Measurements from ENCODE around the gene NFAT5.
"Not testable (repeated sequence)": the region's sequence is repeated elsewhere in the genome, so short reads cannot be mapped to it uniquely, and the experiment has no call there.

NFAT5 gene

GRCh38 chr16:69598045-69598444, 32.3 kb downstream of the NFAT5 start:
- no peak for ATAC-seq

DNA sequence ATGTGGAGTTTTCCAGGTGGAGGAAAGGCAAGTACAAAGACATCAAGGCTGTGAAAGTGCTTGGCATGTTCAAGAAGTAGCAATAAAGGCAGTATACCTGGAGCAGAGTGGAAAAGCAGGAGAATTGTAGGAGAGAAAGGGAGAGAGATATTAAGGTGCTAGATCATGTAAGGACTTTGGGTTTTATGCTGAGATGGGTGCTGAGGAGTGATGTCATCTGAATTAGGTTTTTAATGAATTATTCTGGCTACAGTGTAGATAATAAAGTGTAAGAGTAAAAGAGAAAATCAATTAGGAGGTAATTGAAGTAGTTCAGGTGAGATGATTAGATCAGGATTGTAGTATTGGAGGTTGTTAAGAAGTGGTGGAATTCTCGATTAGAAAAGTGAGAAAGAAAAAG, 34.0 kb downstream of the NFAT5 start:
- ATAC-seq, result no peak

- no peak for ATAC-seq
Observed at GRCh38 chr16:69600202-69600601, 34.4 kb downstream of the NFAT5 start.

DNA sequence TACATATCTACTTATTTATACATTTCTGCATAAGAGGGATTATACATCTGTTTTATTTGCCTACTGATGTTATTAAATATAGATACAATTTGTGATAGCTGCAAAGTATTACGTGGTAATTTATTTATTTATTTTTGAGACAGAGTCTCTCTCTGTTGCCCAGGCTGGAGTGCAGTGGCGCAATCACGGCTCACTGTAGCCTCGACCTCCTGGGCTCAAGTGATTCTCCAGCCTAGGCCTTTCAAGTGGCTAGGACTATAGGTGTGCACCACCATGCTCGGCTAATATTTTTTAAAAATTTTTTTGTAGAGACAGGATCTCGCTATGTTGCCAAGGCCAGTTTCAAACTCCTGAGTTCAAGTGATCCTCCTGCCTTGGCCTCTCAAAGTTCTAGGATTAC, 35.5 kb downstream of the NFAT5 start:
- ATAC-seq, result no peak

- ATAC-seq, result peak; percentile 41 to 45
Observed at GRCh38 chr16:69606985-69607384, 41.2 kb downstream of the NFAT5 start.

DNA sequence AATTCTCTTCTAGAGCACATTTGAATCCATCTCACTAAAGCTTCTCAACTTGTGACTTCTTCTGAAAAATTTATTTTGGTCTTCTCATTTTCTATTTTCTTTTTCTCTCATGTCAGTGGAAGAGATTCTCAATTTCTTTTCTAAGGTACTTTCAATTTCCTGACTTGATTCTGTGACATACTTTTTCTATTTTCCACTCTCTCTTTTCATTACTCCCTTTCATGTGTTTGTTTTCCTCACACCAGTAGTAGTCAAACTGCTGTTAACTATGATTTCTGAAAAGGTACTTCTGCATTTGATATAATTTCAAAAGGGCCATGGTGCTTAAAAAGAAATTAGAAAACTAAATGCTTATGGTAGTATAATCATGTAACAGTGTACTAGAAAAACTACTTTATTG, 41.9 kb downstream of the NFAT5 start:
- ATAC-seq, result peak in 1 of 2 donors; percentile 36

DNA sequence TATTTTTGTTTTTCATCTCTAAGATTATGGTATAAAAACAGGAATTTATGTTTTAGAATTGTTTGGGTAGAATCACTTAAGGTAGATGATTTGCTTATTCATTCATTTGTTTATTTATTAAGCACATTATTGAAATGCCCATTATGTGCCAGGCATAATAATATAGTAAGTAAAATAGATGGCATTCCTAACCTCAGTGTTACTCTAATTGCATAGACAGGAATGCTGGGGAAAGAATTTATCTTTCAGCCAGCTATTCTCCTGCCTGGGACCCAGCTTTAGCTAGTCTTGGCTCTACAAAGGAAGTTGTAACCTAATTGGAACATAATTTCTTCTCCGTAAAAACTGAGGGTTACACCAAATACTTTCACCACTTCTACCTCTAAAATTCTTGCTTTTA, 44.6 kb downstream of the NFAT5 start:
- no peak for ATAC-seq

DNA sequence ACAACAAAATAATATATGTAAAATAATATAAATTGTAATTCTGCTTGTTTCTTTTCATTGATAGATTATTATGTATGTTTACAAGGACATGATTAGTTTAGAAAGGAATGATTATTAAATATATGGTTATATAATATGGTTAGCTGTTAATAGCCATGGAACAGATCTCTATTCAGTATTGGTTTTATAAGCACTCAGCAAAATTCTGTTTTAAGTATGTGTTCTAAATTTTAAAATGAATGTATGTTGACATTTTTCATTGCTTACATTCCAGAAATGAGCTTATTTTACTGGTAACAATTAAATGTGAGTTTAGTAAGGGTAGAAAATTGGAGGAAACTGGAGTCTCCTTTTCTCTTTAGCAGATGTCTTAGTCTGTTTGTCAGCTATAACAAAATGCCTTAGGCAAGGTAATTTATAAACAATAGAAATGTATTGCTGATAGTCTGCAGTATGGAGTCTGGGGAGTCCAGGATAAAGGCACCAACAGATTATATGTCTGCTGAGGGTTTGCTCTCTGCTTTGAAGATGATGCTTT, 45.4 kb downstream of the NFAT5 start:
- no peak for ATAC-seq

DNA sequence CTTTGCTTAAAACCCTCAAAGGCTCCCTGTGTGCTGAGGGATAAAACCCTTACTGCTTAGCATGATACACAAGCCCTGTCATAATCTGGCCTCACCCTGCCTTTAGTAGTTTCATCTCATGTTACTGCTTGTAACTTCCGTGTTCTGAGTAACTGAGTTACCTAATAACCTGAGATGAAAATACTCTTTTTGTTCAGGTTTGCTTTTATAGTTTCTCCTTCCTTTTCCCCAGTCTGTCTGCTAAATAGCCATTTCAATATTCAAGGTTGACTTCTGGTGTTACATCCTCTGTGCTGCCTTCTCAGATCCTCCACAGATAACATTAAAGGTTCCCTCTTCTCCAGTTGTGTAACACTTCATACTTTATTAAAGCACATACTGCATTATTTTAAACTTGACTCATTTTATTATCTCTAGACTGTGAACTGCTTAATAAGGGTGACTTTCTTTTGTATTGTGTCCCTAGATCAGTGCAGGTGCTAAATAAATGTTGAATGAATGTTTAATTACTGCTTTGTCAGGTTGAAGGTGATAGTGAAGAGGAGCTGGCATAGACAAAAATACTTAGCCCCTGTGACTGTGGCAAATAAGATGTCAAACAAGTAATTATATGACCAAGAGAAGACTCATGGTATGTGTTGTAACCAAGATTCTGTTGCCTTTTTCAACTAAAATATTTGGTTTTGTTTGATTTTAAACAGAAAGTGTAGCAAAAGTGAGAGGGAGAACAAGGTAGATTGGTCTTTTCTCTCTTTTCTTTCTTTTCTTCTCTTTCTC, 47.8 kb downstream of the NFAT5 start:
- peak; percentile 71 to 77 for ATAC-seq

DNA sequence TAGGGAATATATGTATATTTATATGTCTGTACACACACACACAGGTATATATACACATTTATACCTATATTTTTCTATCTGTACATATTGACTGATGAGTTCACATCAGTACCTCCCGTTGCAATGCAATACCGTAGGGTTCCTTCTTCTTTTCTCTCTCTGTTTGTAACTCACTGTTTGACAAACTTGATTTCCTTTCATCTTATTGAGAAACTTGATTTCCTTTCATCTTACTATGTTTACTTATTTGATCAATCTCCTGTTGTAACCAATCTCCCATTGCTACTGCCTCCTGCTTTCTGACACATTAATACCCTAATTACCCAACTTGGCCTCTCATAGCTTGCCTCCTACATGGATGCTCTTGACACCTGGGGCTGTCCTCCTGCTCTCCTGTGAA, 49.8 kb downstream of the NFAT5 start:
- ATAC-seq, result no peak

GRCh38 chr16:69616082-69616481, 50.3 kb downstream of the NFAT5 start:
- ATAC-seq, result no peak

GRCh38 chr16:69618307-69618706, 52.5 kb downstream of the NFAT5 start:
- no peak for ATAC-seq

GRCh38 chr16:69618721-69619120, 53.0 kb downstream of the NFAT5 start:
- ATAC-seq, result no peak

DNA sequence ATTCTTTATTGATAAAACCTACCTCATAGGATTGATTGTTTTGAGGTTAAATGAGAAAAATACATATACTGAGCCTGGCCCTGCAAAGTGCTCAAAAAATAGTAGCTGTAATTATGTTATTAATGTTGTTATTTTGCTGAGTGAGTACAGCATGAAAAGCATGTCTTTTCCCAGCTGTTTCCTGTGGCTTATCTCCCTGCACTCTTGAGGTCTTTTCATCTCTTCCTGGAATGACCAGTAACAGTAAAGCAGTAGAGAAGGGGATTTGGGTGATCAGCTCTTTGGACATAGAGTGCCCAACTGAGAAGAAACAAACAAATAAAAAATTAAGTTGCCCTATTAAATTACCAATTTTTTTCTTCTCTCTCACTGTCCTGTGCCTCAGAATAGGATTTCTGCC, 53.7 kb downstream of the NFAT5 start:
- ATAC-seq, result no peak

DNA sequence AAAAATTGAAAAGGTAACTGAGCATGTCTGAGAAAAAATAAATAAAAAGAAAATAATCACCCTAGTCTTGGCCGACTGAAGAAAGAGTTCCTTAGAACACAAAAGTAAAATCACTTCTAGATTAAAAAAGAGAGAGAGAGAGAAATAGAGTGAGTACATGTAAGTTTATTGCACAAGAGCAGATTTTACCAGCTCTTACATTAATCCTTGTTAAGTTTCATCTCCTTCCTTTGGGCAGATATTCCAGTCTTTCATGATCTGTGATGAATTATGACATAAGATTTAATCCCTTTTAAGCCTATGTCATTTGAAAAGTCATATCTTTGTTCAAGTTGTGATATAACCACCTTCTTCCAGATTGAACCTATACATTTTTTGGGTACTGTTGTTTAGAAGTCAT, 54.8 kb downstream of the NFAT5 start:
- no peak for ATAC-seq

DNA sequence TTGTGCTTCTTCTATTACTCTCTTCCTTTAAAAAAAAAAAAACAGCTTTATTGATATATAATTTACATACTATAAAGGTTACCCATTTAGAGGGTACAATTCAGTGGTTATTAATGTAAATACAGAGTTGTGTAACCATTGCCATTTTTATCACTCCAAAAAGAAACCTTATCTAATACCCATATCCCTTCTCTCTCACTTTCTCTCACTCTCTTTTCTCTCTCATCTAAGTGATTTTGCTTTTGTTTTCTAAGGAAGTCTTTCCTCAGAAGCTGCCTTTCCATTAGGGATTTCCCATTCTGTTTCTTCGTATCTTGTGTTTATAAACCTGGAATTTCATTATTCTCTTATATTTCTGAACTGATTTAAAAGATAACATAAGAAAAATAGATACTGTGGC, 55.5 kb downstream of the NFAT5 start:
- ATAC-seq, result no peak

GRCh38 chr16:69626256-69626655, 60.5 kb downstream of the NFAT5 start:
- ATAC-seq, result no peak

DNA sequence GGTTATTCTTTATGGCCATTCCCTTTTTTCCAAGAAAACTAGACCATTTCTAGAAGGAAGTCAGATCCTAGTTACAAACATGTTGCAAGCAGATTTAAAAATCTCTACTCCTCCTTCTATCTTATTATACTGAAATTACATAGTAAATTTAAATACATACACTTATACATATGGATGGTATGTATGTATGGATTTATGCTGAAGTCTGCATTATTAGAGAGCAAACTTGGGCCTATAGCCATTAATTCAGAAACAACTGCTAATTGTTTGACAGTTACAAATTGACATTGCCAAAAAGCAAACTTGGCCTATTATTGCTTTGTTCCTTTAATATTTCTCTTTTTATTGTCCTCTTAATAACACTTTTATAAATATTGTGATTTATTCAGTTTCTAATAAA, 67.1 kb downstream of the NFAT5 start:
- no peak for ATAC-seq

DNA sequence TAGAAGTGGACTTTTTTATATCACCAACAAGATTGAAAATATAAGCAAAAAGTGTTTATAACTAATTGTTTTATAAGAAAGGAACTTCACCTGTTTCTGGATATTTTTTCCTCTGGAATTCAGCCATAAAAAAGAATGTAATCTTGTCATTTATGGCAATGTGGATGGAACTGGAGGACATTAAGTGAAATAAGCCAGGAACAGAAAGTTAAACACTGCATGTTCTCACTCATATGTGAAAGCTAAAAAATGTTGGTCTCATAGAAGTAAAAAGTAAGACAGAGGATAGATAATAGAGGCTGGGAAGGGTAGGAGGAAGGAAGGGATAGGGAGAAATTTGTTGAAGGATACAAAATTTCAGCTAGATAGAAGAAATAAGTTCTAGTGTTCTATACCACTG, 67.6 kb downstream of the NFAT5 start:
- no peak for ATAC-seq

- not testable (repeated sequence) for ATAC-seq
Observed at GRCh38 chr16:69636563-69637146, 70.9 kb downstream of the NFAT5 start.

DNA sequence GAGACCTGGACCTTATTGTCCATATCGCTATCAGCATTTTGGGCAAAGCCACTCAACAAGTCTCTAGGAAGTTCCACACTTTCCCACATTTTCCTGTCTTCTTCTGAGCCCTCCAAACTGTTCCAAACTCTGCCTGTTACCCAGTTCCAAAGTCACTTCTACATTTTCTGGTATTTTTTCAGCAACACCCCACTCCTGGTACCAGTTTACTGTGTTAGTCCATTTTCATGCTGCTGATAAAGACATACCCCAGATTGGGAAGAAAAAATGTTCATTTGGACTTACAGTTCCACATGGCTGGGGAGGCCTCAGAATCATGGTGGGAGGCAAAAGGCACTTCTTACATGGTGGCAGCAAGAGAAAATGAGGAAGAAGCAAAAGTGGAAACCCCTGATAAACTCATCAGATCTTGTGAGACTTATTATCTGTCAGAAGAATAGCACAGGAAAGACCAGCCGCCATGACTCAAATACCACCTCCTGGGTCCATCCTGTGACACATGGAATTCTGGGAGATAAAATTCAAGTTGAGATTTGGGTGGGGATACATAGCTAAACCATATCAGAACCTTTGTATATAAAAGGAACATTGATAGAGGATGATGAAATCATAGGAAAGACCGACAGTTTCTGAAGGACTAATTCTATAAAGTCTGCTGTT, 71.6 kb downstream of the NFAT5 start:
- not testable (repeated sequence) for ATAC-seq

- ATAC-seq, result not testable (repeated sequence)
Observed at GRCh38 chr16:69643997-69644396, 78.2 kb downstream of the NFAT5 start.

- no peak for ATAC-seq
Observed at GRCh38 chr16:69644790-69645189, 79.0 kb downstream of the NFAT5 start.

DNA sequence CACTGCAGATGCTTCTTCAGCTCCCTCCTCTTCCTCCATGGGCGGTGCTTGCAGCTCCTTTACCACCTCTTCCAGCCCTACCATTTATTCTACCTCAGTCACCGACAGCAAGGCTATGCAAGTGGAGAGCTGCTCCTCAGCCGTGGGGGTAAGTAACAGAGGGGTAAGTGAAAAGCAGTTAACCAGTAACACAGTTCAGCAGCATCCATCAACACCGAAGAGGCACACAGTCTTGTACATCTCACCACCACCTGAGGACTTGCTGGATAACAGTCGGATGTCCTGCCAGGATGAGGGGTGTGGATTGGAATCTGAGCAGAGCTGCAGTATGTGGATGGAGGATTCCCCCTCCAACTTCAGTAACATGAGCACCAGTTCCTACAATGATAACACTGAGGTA, 81.3 kb downstream of the NFAT5 start:
- ATAC-seq, result no peak

All from activated CD4-positive, CD25-positive, alpha-beta regulatory T cell treated with anti-CD3 and anti-CD28 coated beads, Interleukin-2, amount 50 U/mL, for 24 hours (primary cell).